Activated naive CD8-positive, alpha-beta T cell treated with anti-CD3 and anti-CD28 coated beads, Interleukin-2, amount 50 U/mL, for 16 hours (primary cell): ENCODE measurements around the gene ERV3-1.
"Not testable (repeated sequence)": the region's sequence is repeated elsewhere in the genome, so short reads cannot be mapped to it uniquely, and the experiment has no call there.

Experiments used
- DNase-seq: peaks from one replicate; pipeline ENCODE4 v3.0.0-alpha.2; 2020; ENCODE audit warnings: low read depth, low spot score

Gene ERV3-1, protein sequence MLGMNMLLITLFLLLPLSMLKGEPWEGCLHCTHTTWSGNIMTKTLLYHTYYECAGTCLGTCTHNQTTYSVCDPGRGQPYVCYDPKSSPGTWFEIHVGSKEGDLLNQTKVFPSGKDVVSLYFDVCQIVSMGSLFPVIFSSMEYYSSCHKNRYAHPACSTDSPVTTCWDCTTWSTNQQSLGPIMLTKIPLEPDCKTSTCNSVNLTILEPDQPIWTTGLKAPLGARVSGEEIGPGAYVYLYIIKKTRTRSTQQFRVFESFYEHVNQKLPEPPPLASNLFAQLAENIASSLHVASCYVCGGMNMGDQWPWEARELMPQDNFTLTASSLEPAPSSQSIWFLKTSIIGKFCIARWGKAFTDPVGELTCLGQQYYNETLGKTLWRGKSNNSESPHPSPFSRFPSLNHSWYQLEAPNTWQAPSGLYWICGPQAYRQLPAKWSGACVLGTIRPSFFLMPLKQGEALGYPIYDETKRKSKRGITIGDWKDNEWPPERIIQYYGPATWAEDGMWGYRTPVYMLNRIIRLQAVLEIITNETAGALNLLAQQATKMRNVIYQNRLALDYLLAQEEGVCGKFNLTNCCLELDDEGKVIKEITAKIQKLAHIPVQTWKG

DNA sequence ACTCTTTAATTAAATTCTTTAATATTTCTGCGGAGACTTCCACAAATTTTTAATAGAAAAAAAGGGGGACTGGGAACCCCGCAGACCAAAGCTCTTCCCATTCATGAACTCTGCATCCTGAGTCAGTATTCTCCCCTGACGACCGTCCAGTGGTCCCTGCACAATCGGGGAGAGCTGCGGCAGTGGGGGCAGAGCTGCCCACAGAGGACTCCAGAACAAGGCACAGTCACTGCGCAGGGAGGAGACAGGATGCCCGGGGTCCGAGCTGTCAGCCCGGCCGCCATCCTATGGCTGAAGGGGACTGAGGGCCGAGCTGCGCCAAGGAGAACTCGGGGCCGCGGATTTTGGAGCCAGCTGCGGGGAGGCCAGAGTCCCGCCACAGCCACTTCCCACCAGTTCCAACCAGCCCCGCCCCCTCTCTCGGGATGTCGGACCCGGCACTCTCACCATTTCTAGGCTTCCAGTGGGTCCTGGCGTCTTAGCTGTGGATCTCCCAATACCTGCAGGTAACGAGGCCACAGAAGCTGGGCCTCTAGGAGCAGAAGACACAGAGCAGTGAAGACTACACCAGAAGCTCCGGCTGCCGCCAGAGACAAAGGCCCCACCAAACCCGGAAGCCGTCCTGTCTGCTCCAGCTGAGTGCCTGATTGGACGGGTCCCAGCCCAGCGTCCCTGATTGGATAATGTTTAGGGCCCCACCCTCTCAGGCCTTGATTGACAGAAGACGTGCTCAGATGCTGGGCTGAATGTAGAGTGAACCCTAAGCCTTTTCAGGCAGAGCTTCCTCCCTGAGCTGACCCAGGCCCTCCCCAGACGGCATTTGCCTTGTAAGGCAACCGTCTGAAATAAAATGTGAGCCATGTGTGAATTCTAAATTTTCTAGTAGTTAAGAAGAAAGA lies at the start of gene ERV3-1:
ERV3-1 (minus strand) TSS at position 594 of the 899 bp plus-strand sequence. CDS start 13,661 bp downstream, outside the sequence.
- peak; percentile 78 for DNase-seq

DNA sequence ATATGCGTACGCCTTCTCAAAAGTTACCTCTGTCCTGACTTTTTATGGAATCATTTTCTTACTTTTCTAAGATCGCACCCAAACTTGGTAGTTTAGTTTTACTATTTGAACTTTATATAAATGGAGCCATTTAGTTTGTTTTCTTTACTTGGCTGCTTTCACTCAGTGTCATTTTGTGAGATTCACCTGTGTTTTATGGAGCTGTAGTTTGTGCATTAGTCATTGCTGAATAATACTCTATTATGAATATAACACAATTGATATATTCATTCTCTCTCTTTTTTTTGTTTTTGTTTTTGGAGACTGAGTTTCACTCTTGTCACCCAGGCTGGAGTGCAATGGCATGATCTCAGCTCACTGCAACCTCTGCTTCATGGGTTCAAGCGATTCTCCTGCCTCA lies 49.3 kb upstream of the ERV3-1 start:
- DNase-seq = not testable (repeated sequence)

DNA sequence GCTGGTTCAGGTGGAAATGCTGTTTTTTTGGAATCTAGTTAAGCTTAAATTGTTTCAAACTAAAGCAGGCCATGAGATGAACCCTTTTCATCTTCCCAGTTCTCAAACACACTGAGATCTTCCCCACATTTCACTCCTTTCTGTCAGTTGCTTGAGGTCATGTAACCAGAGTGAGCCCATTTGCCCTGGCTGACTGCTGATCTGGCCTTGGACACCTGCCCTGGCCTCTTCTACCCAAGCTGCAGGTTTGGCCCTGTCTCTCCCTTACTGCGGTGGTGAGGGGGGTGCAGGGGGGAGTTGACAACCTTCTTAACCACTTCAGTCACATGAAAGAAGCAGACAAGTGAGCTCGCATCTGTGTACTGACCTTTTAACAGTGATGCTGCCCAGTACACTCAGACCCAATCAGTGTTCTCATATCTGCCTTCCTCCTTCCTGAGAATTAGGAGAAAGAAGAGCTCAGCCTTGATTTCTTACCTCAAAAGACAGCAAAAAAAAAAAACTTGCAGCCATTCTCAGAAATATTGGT lies 48.0 kb upstream of the ERV3-1 start:
- DNase-seq = not testable (repeated sequence)

DNA sequence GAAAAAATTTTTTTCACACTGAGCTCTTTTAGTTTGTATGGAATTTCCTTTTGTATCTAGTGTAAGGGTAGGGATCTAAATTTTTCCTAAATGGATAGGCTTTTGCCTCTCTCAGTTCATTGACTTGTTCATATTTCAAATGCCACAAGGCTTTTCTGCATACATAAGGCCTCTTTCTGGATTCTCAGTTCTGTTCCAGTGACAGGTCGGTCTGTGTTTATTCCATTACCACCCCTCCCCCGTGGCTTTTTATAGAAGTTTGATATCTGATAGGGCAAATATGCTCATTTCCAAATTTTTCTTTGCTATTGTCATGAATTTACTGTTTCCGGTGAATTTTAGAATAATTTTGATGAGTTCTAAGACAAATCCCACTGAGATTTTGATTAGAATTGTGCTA lies 45.2 kb upstream of the ERV3-1 start:
- DNase-seq = not testable (repeated sequence)

DNA sequence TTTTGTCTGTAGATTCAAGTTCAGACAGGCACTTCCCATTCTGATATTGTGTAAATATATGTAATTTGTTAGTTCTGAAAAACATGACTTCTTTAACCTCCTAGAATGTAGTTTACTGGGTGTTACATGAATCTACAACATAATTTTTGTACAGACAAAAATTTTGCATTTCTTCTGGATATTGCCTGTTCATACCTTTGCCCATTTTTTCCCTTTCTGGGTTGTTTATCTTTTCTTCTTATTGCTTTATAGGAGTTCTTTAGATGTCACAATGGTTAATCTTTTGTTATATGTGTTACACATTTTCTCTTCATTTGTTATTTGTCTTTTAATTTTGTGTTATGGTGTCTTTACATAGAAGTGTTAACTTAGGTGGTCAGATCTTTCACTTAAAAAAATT lies 44.7 kb upstream of the ERV3-1 start:
- not testable (repeated sequence) for DNase-seq

DNA sequence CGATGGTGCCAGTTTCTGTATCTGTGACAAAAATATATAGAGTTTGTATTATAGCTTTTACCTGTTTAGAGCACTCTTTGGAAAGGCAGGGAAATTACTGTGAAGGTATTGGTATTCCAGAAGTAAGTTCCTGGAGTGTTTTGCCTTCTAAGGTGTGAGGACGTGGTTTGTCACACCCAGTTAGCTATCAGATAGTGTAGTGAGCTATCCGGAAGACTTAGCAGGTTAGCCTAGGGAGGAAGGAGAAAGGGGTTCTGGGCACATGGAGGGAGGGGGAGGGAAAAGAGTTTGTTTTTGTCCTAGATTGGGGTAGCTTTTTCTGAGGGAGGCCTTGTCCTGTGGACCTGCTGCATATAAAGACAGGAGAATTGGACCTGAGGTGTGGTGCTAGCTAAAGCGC lies 39.8 kb upstream of the ERV3-1 start:
- not testable (repeated sequence) for DNase-seq

DNA sequence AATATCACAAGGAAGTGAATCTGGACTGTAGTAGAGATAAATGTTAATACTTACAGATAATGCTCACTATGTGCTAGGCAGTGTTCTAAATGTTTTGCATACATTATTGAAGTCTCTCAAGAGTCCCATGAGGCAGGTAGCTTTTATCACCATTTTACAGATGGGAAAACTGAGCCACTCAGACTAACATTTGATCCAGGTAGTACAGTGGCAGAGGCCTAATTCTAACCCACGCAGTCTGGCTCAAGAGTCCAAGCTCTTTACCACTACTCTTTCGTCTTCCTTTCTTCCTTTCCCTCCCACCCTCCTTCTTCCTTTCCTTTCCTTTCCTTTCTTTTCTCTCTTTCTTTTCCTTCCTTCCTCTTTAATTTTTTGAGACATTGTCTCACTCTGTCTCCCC lies 39.1 kb upstream of the ERV3-1 start:
- not testable (repeated sequence) for DNase-seq

DNA sequence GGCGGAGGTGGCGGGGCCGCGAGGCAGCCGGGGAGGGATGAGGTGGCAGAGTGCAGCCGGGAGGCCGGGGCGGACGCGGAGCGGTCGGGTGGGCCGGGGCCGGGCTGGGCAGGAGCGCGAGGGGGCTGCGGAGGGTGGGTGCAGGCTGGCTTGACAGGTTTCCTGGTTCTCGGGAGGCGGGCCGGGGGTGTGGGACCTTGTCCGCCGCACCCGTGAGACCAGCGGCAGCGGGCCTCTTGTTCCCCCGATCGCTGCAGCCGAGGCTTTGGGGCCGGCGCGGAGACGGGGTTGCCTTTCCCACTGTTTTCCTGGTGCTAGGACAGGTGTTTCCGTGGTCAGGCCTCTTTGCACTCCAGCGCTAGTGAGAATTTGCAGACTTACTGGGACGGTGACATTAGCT lies 32.3 kb upstream of the ERV3-1 start:
- not testable (repeated sequence) for DNase-seq

DNA sequence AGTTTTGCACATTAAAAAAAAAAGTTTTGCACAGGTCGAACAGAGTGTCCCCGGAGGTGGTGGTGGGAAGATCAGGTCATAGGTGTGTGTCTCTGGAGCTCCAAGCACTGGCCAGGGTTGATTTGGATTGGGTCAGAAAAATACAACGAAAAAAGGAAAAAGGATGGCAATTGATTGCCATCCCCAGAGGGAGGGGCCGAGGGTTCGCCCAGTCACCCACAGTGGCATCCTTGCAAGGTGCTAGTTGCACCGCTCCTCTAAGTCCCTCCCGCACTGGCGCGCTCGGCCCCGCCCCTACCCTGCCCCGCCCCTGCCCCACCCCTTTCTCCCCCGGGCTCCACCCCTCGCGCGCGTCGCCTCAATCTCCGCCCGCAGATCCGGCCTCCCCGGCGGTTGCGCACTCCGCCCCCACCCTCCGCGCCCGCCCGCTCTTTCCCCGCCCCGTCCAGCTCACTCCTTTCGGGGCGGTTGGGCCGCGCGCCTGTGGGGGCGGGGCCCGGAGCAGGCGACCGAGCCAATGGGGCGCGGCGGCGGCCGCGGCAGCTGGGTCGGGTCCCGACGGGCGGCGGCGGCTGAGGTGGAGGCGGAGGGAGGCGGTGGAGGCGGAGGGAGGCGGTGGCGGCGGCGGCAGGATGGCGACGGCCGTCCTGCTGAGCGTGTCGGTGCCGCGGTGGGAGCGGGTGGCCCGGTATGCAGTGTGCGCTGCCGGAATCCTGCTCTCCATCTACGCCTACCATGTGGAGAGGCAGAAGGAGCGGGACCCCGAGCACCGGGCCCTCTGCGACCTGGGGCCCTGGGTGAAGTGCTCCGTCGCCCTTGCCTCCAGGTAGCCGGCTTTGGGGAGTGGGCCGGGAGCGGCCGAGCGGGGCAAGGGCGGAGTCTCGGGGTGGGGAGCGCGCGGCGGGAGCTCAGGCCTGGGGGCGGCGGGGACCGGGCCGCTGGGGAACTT lies 31.5 kb upstream of the ERV3-1 start:
- DNase-seq = peak; percentile 84

DNA sequence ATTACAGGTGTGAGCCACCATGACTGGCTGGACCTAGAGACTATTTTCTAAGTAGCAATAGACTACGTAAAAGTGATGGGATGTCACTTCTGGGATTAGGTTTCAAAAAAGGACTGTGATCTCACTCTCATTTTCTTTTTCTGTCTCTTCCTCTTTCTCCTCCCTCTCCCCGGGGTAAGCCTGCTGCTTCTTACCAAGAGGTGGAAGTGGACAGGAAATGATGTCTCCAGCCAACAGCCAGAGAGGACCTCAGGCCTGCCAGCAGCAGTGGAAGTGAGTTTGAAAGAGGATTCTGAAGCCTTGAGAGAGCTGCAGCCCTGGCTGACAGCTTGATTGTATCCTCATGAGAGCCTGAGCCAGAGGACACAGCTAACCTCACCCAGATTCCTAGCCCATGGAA lies 30.0 kb upstream of the ERV3-1 start:
- DNase-seq = not testable (repeated sequence)

DNA sequence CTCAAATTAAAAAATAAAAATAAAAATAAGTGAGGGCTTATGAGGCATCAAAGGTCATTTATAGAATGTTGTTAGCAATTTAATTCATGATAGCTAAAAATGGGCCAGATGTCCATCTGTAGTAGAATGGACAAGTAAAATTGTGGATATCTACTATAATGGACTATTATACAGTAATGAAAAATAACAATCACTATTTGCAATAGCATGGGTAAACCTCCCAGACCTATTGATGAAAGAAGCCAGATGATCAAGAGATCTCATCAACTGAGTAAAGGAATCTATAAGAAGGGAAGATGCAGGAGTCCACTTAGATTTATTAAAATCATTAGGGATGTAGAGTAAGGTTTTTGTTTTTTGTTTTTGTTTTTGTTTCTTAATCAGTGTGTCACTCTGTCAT lies 29.0 kb upstream of the ERV3-1 start:
- DNase-seq = not testable (repeated sequence)

DNA sequence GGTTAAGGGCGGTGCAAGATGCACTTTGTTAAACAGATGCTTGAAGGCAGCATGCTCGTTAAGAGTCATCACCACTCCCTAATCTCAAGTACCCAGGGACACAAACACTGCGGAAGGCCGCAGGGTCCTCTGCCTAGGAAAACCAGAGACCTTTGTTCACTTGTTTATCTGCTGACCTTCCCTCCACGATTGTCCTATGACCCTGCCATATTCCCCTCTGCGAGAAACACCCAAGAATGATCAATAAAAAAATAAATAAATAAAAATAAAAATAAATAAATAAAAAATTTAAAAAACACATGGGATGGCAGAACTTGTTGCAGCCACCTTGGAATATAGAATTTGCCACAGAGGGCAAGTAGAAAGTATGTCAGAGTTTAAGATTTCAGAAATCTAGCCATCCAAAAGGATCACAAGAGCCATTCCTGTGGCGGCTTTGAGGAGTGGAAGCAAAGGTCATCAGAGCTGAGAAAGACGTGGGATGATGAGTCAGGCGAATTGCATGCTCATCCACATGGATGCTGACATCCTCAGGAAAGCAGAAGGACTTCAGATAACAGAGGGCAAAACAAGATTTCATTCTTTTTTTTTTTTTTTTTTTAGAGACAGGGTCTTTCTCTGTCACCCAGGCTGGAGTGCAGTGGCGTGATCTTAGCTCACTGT lies 27.8 kb upstream of the ERV3-1 start:
- not testable (repeated sequence) for DNase-seq

DNA sequence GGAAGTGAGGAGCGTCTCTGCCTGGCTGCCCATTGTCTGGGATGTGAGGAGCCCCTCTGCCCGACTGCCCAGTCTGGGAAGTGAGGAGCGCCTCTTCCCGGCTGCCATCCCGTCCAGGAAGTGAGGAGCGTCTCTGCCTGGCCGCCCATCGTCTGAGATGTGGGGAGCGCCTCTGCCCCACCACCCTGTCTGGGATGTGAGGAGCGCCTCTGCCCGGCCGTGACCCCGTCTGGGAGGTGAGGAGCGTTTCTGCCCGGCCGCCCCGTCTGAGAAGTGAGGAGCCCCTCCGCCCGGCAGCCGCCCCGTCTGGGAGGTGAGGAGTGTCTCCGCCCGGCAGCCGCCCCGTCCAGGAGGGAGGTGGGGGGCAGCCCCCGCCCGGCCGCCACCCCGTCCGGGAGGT lies 26.9 kb upstream of the ERV3-1 start:
- DNase-seq = not testable (repeated sequence)

DNA sequence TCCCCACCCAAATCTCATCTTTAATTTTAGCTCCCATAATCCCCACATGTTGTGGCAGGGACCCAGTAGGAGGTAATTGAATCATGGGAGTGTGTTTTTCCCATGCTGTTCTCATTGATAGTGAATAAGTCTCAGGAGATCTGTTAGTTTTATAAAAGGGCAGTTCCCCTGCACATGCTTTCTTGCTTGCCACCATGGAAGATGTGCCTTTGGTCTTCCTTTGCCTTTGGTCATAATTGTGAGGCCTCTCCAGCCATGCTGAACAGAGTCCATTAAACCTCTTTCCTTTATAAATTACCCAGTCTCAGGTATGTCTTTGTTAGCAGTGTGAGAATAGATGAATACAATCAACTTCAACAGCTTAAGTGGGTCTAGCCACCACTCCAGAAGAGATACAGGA lies 18.5 kb upstream of the ERV3-1 start:
- not testable (repeated sequence) for DNase-seq

DNA sequence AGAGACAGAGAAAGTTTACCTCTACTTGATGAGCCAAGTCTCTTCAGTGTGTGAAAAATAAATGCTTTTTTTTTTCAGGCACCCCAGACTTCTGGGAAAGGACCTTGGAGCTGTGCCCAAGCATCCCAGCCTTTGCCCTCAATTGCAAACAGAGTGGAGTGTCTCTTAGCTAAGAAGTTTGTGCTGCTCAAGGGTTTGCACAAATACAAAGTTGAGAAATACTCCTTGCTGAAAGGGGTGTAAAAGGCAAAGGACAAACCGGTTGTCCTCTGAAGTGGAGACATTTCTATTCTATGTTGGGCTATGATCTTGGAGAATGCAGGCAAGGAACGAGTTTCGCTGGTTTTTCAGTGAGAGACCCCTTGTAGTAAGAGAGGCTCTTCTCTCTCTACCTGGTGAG lies 14.5 kb upstream of the ERV3-1 start:
- not testable (repeated sequence) for DNase-seq

DNA sequence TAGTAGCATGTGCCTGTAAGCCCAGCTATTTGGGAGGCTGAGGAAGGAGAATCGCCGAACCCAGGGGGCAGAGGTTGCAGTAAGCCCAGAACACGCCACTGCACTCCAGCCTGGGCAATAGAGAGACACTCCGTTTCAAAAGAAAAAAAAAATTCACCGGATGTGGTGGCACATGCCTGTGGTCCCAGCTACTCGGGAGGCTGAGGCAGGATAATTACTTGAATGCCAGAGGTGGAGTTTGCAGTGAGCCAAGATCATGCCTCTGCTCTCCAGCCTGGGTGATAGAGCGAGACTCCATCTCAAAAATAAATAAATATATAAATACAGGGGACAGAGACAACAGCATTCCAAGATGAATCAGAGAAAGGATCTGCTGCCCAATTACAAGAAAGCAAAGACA lies 3.4 kb upstream of the ERV3-1 start:
- DNase-seq = not testable (repeated sequence)

DNA sequence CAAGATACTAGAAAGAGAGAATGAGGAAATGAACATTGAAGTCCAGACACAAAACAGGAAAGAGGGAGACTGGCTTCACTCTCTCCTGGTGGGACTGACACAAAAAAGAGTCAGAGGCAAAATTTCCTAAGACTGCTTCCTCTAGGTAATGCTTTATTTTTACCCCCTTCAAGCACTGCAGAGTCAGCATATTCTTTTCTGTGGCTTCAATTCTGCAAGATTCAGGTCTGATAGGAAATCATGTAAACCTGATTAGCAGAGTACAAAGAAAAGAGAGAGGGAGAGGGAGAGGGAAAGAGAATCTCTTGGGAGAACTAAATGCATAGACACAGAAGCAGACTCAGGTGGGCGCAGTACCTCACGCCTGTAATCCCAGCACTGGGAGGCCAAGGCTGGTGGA lies 2.9 kb upstream of the ERV3-1 start:
- not testable (repeated sequence) for DNase-seq

DNA sequence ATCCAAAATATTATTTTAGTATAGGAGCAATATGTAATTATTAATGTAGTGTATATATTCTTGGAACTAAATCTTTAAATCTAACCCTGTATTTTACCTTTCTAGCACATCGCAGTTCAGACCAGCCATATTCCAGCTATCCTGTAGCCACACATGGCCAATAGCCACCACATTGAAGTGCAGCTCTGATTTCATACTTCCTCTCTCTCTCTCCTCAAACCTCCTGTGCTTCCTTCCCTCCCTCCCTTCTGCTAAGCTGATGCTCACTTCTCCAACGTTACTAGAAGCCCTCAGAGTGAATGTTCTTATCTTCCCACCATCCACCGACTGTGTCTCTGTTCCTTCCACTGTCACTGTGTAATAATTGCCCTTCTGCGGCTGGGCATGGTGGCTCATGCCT lies 549 bp upstream of the ERV3-1 start:
- DNase-seq = not testable (repeated sequence)

DNA sequence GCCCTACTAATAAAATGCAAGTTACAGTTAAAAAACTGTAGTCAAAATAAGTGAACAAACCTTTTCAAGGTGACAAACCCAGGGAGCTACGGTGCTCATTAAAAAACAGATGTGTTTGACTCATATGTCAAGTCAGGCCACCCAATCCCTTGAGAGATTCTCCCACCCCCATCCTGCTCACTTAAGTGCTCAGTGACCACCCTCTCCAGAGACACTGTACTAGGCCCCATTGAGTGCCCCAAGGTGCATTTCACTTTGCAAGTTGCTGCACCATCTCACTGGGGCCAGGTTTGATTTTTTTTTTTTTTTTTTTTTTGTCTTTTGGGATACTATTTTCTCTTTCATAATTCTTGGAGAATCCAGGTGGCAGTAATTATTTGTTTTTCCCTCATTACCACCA lies 1.9 kb downstream of the ERV3-1 start:
- no peak for DNase-seq

DNA sequence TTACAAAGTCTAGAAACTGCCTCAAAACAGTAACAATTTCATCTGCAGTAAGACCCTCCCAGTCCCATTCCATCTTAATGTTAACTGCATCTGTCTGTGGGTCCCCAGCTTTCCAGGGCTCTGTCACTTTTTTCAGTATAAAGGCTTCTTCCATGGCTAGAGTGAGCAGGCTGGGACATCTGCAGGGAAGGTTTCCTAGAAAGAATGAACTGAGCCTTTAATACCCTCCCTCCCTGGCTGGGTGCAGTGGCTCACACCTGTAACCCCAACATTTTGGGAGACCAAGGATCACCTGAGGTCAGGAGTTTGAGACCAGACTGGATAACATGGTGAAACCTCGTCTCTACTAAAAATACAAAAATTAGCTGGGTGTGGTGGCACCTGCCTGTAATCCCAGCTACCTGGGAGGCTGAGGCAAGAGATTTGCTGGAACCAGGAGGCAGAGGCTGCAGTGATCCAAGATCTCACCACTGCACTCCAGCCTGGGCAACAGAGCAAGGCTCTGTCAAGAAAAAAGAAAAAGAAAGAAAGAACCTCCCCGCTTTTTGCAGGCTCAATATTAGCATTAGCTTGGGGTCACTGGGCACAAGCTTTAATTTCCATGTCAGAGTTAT lies 3.4 kb downstream of the ERV3-1 start:
- DNase-seq = no peak
